ENCODE measurements around the gene IFNA8. TPM values are rescaled to one million over a fixed set of nuclear protein-coding genes. Genes with fewer than 3 reads are reported as not detected.

The IFNA8 gene
- total RNA-seq, 1 donor from 2014 or later = not detected

GRCh38 chr9:21383627-21384026 is 25.3 kb upstream of the IFNA8 start:
- no peaks in the 10 kb centered on the region for H3K36me3 Mint-ChIP-seq (ENCODE audit: low read depth)
- no peak for TF ChIP-seq CTCF (IDR thresholded peaks at IDR 0.05)
- H3K4me3 Mint-ChIP-seq = no peak overlapping the region
- H3K27ac Mint-ChIP-seq = no peak overlapping the region
- no peaks in the 10 kb centered on the region for H3K9me3 Mint-ChIP-seq
- intact Hi-C loops (cut with micrococcal nuclease) = loop anchor here (2.0 to 10.0 kb wide), 3 partner anchors 21 to 821 kb away; no protein-coding TSS in a partner anchor
- peaks cover 25% of the 10 kb centered on the region for H3K4me1 Mint-ChIP-seq
- ATAC-seq (ENCODE audit: low read depth) (no peak), DNase-seq (no peak)
- ChIA-PET POLR2A (no interaction called here), CTCF (no interaction called here)
- H3K27me3 Mint-ChIP-seq = peaks cover 22% of the 10 kb centered on the region

- H3K27ac Mint-ChIP-seq = no peak within 1 kb of the TSS
- intact Hi-C loops (cut with micrococcal nuclease) = loop anchor here (1.0 to 10.0 kb wide), 2 partner anchors 10 to 820 kb away; no protein-coding TSS in a partner anchor
- H3K4me1 Mint-ChIP-seq = peaks cover 25% of the 10 kb centered on the region
- peak within 1 kb of the TSS; percentile 12 for H3K4me3 Mint-ChIP-seq
- peaks cover 30% of the 10 kb centered on the region for H3K27me3 Mint-ChIP-seq
- DNase-seq (no peak), ATAC-seq (ENCODE audit: low read depth) (no peak)
- TF ChIP-seq CTCF (IDR thresholded peaks at IDR 0.05) = no peak
- CTCF ChIA-PET = interaction anchor here (0.9 kb wide), 1 partner anchor 11 kb away, joined by 8 read pairs; no protein-coding TSS in a partner anchor
- H3K9me3 Mint-ChIP-seq = no peaks in the 10 kb centered on the region
- POLR2A ChIA-PET = no interaction called here
- H3K36me3 Mint-ChIP-seq (ENCODE audit: low read depth) = no peaks in the 10 kb centered on the region
Observed at GRCh38 chr9:21385131-21385670, 23.7 kb upstream of the IFNA8 start, which contains the start of gene IFNA2. Gene IFNA2, minus strand, starts transcription at chr9:21385398. Its CDS starts 69 bp downstream, at chr9:21385329.

GRCh38 chr9:21392270-21392669 is 16.6 kb upstream of the IFNA8 start:
- CTCF ChIA-PET = interaction anchor here (0.9 to 1.8 kb wide), 5 partner anchors 42 to 67 kb away, joined by 3 to 5 read pairs (median 4); no protein-coding TSS in a partner anchor
- Mint-ChIP-seq H3K9me3 (no peaks in the 10 kb centered on the region), H3K36me3 (ENCODE audit: low read depth) (no peaks in the 10 kb centered on the region), H3K27me3 (peaks cover 56% of the 10 kb centered on the region), H3K4me1 (peaks cover 9% of the 10 kb centered on the region), H3K27ac (no peak overlapping the region), H3K4me3 (no peak overlapping the region)
- ATAC-seq (ENCODE audit: low read depth) (peak; percentile 83), DNase-seq (no peak)
- POLR2A ChIA-PET = no interaction called here
- intact Hi-C loops (cut with micrococcal nuclease) = no loop called here
- TF ChIP-seq CTCF (IDR thresholded peaks at IDR 0.05) = no peak

GRCh38 chr9:21395778-21396717 is 12.9 kb upstream of the IFNA8 start:
- ATAC-seq (ENCODE audit: low read depth) (peak; percentile 65), DNase-seq (peak; percentile 47)
- H3K36me3 Mint-ChIP-seq (ENCODE audit: low read depth) = no peaks in the 10 kb centered on the region
- H3K9me3 Mint-ChIP-seq = no peaks in the 10 kb centered on the region
- peak overlapping the region; percentile 66 for H3K4me3 Mint-ChIP-seq
- H3K4me1 Mint-ChIP-seq = peaks cover 12% of the 10 kb centered on the region
- ChIA-PET POLR2A (interaction anchor here (0.8 to 1.0 kb wide), 2 partner anchors 14 to 70 kb away, joined by 3 read pairs; no protein-coding TSS in a partner anchor), CTCF (interaction anchor here (0.8 to 4.2 kb wide), 34 partner anchors 9 to 213 kb away, joined by 3 to 79 read pairs (median 5); partner anchors contain the start of genes IFNA8 and KLHL9)
- H3K27me3 Mint-ChIP-seq = peaks cover 57% of the 10 kb centered on the region
- intact Hi-C loops (cut with micrococcal nuclease) = loop anchor here (1.0 to 5.0 kb wide), 7 partner anchors 11 to 199 kb away; partner anchors contain the start of genes IFNA2 and KLHL9
- TF ChIP-seq CTCF (IDR thresholded peaks at IDR 0.05) = no peak
- H3K27ac Mint-ChIP-seq = no peak overlapping the region
